Transverse colon (tissue), 4 donors: ENCODE data around the gene NUDCD2. TPM values are rescaled to one million over a fixed set of nuclear protein-coding genes. Genes with fewer than 3 reads are reported as not detected.

Experiments
- DNase-seq: peaks from one replicate; pipeline ENCODE4 v3.0.0-alpha.2; 2019
- H3K27ac ChIP-seq, 4 donors: fragments of 200-600 bp; sonication (generic); 2 replicates each; pipeline ENCODE4 v1.5.1; 2016 to 2018; ENCODE audit warnings: inconsistent platforms in 4 of 4
- H3K27me3 ChIP-seq: fragments of 200-600 bp; sonication (generic); 2 replicates; pipeline ENCODE4 v1.5.1; 2017; ENCODE audit warnings: inconsistent platforms
- H3K36me3 ChIP-seq, 4 donors: fragments of 200-600 bp; sonication (generic); 2 replicates each; pipeline ENCODE4 v1.5.1; 2017 to 2019; ENCODE audit warnings: inconsistent platforms in 4 of 4
- H3K4me1 ChIP-seq, 4 donors: fragments of 200-600 bp; sonication (generic); 2 replicates each; pipeline ENCODE4 v1.5.1; 2017 to 2020; ENCODE audit warnings: inconsistent platforms in 4 of 4
- H3K4me3 ChIP-seq, 4 donors: fragments of 200-600 bp; sonication (generic); 1 replicate in 1 of 4; 2 replicates in 3 of 4; pipeline versions ENCODE4 v1.5.1 to v1.6.1; 2017 to 2019; ENCODE audit warnings: inconsistent platforms in 4 of 4
- H3K9me3 ChIP-seq, 2 donors: fragments of 200-600 bp; sonication (generic); 2 replicates each; pipeline ENCODE4 v1.5.1; 2017 to 2019; ENCODE audit warnings: inconsistent platforms in 2 of 2
- CTCF ChIP-seq, 5 experiments: fragments of 200-600 bp in 3 of 5; fragments of 450-650 bp in 2 of 5; sonication (generic) in 3 of 5; IDR thresholded peaks; 1 replicate in 2 of 5; 2 replicates in 3 of 5; pipeline ENCODE4 v1.5.1; 2016 to 2017; ENCODE audit warnings: antibody characterized with exemption in 5 of 5, inconsistent platforms in 3 of 5, mild to moderate bottlenecking in 2 of 5, moderate library complexity in 1 of 5
- EP300 ChIP-seq: sonication (generic); formaldehyde crosslinking; IDR thresholded peaks from one replicate; pipeline ENCODE4 v1.6.1; 2017; ENCODE audit warnings: antibody characterized with exemption, low read depth
- POLR2A ChIP-seq: fragments of 450-650 bp; IDR thresholded peaks from one replicate; pipeline ENCODE4 v1.6.1; 2016; ENCODE audit warnings: antibody characterized with exemption, mild to moderate bottlenecking, moderate library complexity
- POLR2AphosphoS5 ChIP-seq, 3 donors: sonication (generic); formaldehyde crosslinking; IDR thresholded peaks; one replicate each; pipeline ENCODE4 v1.6.1; 2016; ENCODE audit warnings: antibody characterized with exemption in 3 of 3
- WGBS, 2 donors: methylation state at CpG; one replicate each; pipeline ENCODE4 v1.1.5; 2018; ENCODE audit warnings: low coverage in 1 of 2; 5-methylcytosine and 5-hydroxymethylcytosine counted together
- in situ Hi-C, 4 donors: fragments of 200-750 bp; cut with MboI; loops; one replicate each; pipeline versions ENCODE4 v1.15.0 to v1.15.1; 2017; ENCODE audit warnings: low sequenced_read_pairs in 3 of 4, low pct_ligation_motif_present in 1 of 4, low pct_unique_long_range_greater_than_20kb in 1 of 4
- intact Hi-C: fragments of 100-400 bp; cut with DNase I; formaldehyde crosslinking; loops from one replicate; pipeline ENCODE4 v1.15.1; 2023; ENCODE audit warnings: low total_unique reads
- total RNA-seq, 4 donors: library from RNA; depleted of rRNA; stranded (reverse); fragments of >200 nt; gene quantifications; one replicate each; pipeline ENCODE4 v1.1.0, GENCODE V29; 2016

NUDCD2 gene
- total RNA-seq, 4 donors from 2014 or later: 1.5 to 6.2 (median 3.1) TPM

GRCh38 chr5:163453705-163454104 is 6.2 kb downstream of the NUDCD2 start:
- no peaks in the 10 kb centered on the region for H3K27me3 ChIP-seq
- peaks cover 0 to 38% (median 7%) of the 10 kb centered on the region in 4 donors for H3K36me3 ChIP-seq
- H3K9me3 ChIP-seq: no peaks in the 10 kb centered on the region
- in situ Hi-C loops: loop anchor here in 1 of 4 donors (10.0 kb wide), 1 partner anchor 51 kb away; the partner anchor contains the start of gene MAT2B
- H3K4me1 ChIP-seq: peaks cover 8 to 13% (median 11%) of the 10 kb centered on the region in 4 donors
- TF ChIP-seq CTCF (IDR thresholded peaks at IDR 0.05) (no peak), POLR2AphosphoS5 (IDR thresholded peaks at IDR 0.05) (no peak), POLR2A (no peak), EP300 (no peak)
- WGBS, 2 donors: 63 to 81% methylated on average over 1 of the region's 1 CpG
- H3K4me3 ChIP-seq: no peak overlapping the region
- no peak overlapping the region for H3K27ac ChIP-seq
- intact Hi-C loops: no loop called here
- no peak for DNase-seq

GRCh38 chr5:163451489-163451888 is 8.4 kb downstream of the NUDCD2 start:
- Histone ChIP-seq H3K9me3 (no peaks in the 10 kb centered on the region), H3K27me3 (no peaks in the 10 kb centered on the region), H3K4me3 (no peak overlapping the region), H3K36me3 (peaks cover 0 to 58% (median 17%) of the 10 kb centered on the region in 4 donors), H3K27ac (no peak overlapping the region), H3K4me1 (no peaks in the 10 kb centered on the region)
- WGBS, 2 donors: 97 to 100% methylated on average over 1 to 8 of the region's 8 CpGs
- intact Hi-C loops (no loop called here), in situ Hi-C loops (loop anchor here in 1 of 4 donors (10.0 kb wide), 1 partner anchor 53 kb away; the partner anchor contains the start of gene MAT2B)
- TF ChIP-seq POLR2A (no peak), EP300 (no peak), POLR2AphosphoS5 (IDR thresholded peaks at IDR 0.05) (no peak), CTCF (IDR thresholded peaks at IDR 0.05) (no peak)
- DNase-seq: no peak

- DNase-seq: no peak
- Histone ChIP-seq H3K4me3 (no peak overlapping the region), H3K27ac (no peak overlapping the region), H3K9me3 (no peaks in the 10 kb centered on the region), H3K27me3 (no peaks in the 10 kb centered on the region), H3K4me1 (peaks cover 0 to 4% (median 0%) of the 10 kb centered on the region in 4 donors), H3K36me3 (peaks cover 0 to 71% (median 20%) of the 10 kb centered on the region in 4 donors)
- in situ Hi-C loops: no loop called here
- TF ChIP-seq POLR2AphosphoS5 (IDR thresholded peaks at IDR 0.05) (no peak), POLR2A (no peak), CTCF (IDR thresholded peaks at IDR 0.05) (no peak), EP300 (no peak)
- intact Hi-C loops: no loop called here
Observed at GRCh38 chr5:163448491-163448890, 11.4 kb downstream of the NUDCD2 start.

- Histone ChIP-seq H3K4me3 (no peak overlapping the region), H3K36me3 (peaks cover 0 to 70% (median 20%) of the 10 kb centered on the region in 4 donors), H3K27me3 (no peaks in the 10 kb centered on the region), H3K9me3 (no peaks in the 10 kb centered on the region), H3K4me1 (peaks cover 0 to 6% (median 0%) of the 10 kb centered on the region in 4 donors), H3K27ac (no peak overlapping the region)
- intact Hi-C loops (no loop called here), in situ Hi-C loops (no loop called here)
- no peak for TF ChIP-seq EP300
- no peak for TF ChIP-seq POLR2AphosphoS5 (IDR thresholded peaks at IDR 0.05)
- TF ChIP-seq POLR2A: no peak
- no peak for TF ChIP-seq CTCF (IDR thresholded peaks at IDR 0.05)
- DNase-seq: no peak
- WGBS, 2 donors: 82 to 86% methylated on average over 2 to 3 of the region's 3 CpGs
Observed at GRCh38 chr5:163447875-163448274, 12.0 kb downstream of the NUDCD2 start.
